Measurements from ENCODE around the gene NPAS4. TPM values are rescaled to one million over a fixed set of nuclear protein-coding genes. Genes with fewer than 3 reads are reported as not detected.

The NPAS4 gene
- total RNA-seq, 2 experiments from 2014 or later = 0.27 to 0.52 TPM

DNA sequence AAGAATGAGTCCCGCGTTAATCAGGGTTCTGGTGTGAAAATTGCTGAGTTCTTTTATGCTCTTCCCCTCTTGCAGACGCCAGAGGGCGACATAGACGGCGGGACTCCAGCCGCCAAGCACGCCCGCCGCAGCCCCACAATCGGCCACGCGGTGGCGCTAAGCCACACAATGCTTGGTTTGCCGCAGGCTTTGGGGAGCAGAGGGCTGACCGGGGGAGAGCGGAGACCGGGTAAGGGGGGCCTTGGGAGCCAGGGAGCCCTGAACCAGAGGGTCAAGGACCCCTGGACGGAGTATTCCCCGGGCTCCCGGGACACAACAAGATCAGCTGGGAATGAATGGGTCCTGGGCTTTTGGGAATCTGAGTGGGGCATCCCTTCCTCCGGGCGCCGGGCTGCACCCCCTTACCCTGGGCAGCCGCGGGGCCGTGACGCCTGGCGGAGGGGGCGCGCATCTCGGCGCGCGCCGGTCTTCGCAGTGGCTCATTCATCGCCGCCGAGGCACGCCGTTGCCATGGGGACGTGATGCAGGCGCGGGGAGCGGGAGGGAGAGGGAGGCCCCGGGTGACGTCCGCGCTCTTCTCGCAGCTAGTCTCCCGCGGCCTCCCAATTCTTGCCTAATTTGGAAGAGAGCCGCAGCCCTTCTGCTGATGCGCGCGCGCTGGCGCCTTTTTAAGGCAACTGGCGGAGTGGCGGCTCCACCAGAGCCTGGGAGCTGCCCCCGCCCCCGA, 12.2 kb upstream of the NPAS4 start:
- no peak overlapping the region for H3K27ac Mint-ChIP-seq
- ChIA-PET POLR2A (interaction anchor here (0.7 kb wide), 1 partner anchor 8 kb away, joined by 3 read pairs; no protein-coding TSS in a partner anchor), CTCF (interaction anchor here (0.7 to 4.2 kb wide), 25 partner anchors 8 to 506 kb away, joined by 3 to 28 read pairs (median 3); partner anchors contain the start of genes MRPL11, NPAS4, PELI3 and RBM4B)
- no peaks in the 10 kb centered on the region for H3K36me3 Mint-ChIP-seq (ENCODE audit: low read depth)
- H3K4me1 Mint-ChIP-seq = peaks cover 3% of the 10 kb centered on the region
- peaks cover 17% of the 10 kb centered on the region for H3K27me3 Mint-ChIP-seq
- no peaks in the 10 kb centered on the region for H3K9me3 Mint-ChIP-seq
- DNase-seq = peak; percentile 93
- H3K4me3 Mint-ChIP-seq = peak overlapping the region; percentile 63

DNA sequence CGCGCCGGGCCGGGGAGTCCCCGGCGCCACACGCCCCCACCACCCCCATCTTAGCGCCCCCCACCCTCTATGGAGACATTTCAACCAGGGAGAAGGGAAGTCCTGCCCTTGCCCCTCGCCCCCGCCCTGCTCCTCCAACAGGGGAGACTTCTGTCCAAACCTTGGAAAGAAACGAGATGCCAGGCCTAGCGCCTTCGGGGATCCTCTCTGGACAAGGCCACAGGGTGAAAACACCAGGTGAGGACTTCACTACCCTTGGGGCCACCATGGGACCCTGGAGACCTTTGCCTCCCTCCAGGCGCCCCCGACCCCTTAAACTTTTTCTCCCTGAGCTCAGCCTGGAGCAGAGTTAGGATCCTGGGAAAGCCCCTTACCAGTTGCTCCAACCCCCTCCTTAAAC, 11.6 kb upstream of the NPAS4 start:
- no peak overlapping the region for H3K4me3 Mint-ChIP-seq

DNA sequence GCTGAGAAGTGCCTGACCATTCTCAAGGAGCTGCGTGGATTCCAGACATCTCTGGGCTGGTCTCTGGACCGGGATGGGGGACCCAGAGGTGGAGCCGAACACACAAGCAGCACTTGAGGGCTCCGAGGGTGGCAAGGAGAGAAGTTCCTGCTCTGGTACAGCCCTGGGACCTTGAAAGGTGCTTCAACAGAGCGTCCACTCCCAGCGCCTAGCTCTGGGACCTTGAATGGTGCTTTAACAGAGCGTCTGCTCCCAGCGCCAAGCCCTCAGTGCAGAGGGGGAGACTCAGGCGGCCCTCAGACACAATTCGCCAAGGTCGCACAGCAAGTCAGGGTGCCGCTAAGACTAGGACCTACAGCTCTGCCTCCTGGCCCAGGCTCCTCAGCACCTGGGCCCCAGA, 10.6 kb upstream of the NPAS4 start:
- Mint-ChIP-seq H3K27me3 (peaks cover 18% of the 10 kb centered on the region), H3K4me1 (peaks cover 3% of the 10 kb centered on the region), H3K27ac (no peak overlapping the region), H3K9me3 (no peaks in the 10 kb centered on the region), H3K36me3 (ENCODE audit: low read depth) (no peaks in the 10 kb centered on the region), H3K4me3 (no peak overlapping the region)
- DNase-seq = no peak
- CTCF ChIA-PET = interaction anchor here (0.6 to 4.2 kb wide), 9 partner anchors 7 to 445 kb away, joined by 3 to 28 read pairs (median 10); partner anchors contain the start of genes MRPL11, NPAS4, RBM4B and TMEM151A
- POLR2A ChIA-PET = no interaction called here

More for the DNA sequence above, 11.6 kb upstream of the NPAS4 start:
- H3K4me1 Mint-ChIP-seq = peaks cover 3% of the 10 kb centered on the region
- H3K9me3 Mint-ChIP-seq = no peaks in the 10 kb centered on the region
- H3K27ac Mint-ChIP-seq = no peak overlapping the region
- DNase-seq = no peak
- no peaks in the 10 kb centered on the region for H3K36me3 Mint-ChIP-seq (ENCODE audit: low read depth)
- H3K27me3 Mint-ChIP-seq = peaks cover 18% of the 10 kb centered on the region
- ChIA-PET CTCF (interaction anchor here (0.7 to 4.2 kb wide), 25 partner anchors 8 to 506 kb away, joined by 3 to 28 read pairs (median 3); partner anchors contain the start of genes MRPL11, NPAS4, PELI3 and RBM4B), POLR2A (interaction anchor here (0.7 kb wide), 1 partner anchor 8 kb away, joined by 3 read pairs; no protein-coding TSS in a partner anchor)

GRCh38 chr11:66411323-66411722, 9.5 kb upstream of the NPAS4 start:
- DNase-seq = no peak
- Mint-ChIP-seq H3K27ac (no peak overlapping the region), H3K4me1 (peaks cover 3% of the 10 kb centered on the region), H3K4me3 (no peak overlapping the region), H3K36me3 (ENCODE audit: low read depth) (no peaks in the 10 kb centered on the region), H3K27me3 (peaks cover 14% of the 10 kb centered on the region), H3K9me3 (no peaks in the 10 kb centered on the region)
- POLR2A ChIA-PET = no interaction called here
- CTCF ChIA-PET = interaction anchor here (0.9 to 4.2 kb wide), 4 partner anchors 28 to 266 kb away, joined by 3 to 25 read pairs (median 3); partner anchors contain the start of genes MRPL11, RBM14 and RBM4B

DNA sequence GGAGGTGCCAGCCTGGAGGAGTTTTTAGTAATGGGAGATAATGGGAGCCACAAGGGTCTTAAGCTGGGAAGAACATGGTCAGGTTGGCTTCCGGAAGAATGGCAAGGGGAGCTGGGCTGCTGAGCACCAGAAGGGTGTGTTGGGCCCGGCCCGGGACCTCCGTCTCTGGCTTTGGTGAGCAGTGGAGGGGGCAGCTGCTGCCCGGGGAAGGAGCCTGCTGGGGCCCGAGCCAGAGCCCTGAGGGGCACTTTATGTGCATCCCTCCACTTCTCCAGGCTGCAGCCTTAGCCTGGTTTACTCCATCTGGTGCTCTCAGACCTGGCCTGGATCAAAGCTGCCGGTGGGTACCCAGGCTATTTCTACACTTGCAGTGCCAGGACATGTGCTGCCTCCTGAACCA, 8.7 kb upstream of the NPAS4 start:
- POLR2A ChIA-PET = no interaction called here
- CTCF ChIA-PET = interaction anchor here (0.9 to 1.6 kb wide), 4 partner anchors 9 to 204 kb away, joined by 3 to 4 read pairs (median 3); partner anchors contain the start of genes MRPL11, NPAS4 and RBM14
- no peak for DNase-seq
- Mint-ChIP-seq H3K9me3 (no peaks in the 10 kb centered on the region), H3K4me1 (peaks cover 6% of the 10 kb centered on the region), H3K36me3 (ENCODE audit: low read depth) (no peaks in the 10 kb centered on the region), H3K27me3 (peaks cover 20% of the 10 kb centered on the region), H3K27ac (no peak overlapping the region), H3K4me3 (no peak overlapping the region)

- POLR2A ChIA-PET = no interaction called here
- Mint-ChIP-seq H3K9me3 (no peaks in the 10 kb centered on the region), H3K36me3 (ENCODE audit: low read depth) (no peaks in the 10 kb centered on the region), H3K27me3 (peaks cover 31% of the 10 kb centered on the region), H3K4me3 (no peak overlapping the region), H3K4me1 (peaks cover 14% of the 10 kb centered on the region), H3K27ac (no peak overlapping the region)
- CTCF ChIA-PET = no interaction called here
- DNase-seq = no peak
These were observed 7.7 kb upstream of the NPAS4 start for GRCh38 chr11:66413167-66413566.

- H3K9me3 Mint-ChIP-seq = peaks cover 2% of the 10 kb centered on the region
- CTCF ChIA-PET = no interaction called here
- no peak overlapping the region for H3K4me3 Mint-ChIP-seq
- DNase-seq = no peak
- peaks cover 39% of the 10 kb centered on the region for H3K27me3 Mint-ChIP-seq
- no peak overlapping the region for H3K27ac Mint-ChIP-seq
- H3K4me1 Mint-ChIP-seq = peaks cover 17% of the 10 kb centered on the region
- POLR2A ChIA-PET = no interaction called here
- H3K36me3 Mint-ChIP-seq (ENCODE audit: low read depth) = no peaks in the 10 kb centered on the region
These were observed 6.5 kb upstream of the NPAS4 start for GRCh38 chr11:66414120-66414934.

- Mint-ChIP-seq H3K4me3 (no peak overlapping the region), H3K36me3 (ENCODE audit: low read depth) (no peaks in the 10 kb centered on the region), H3K4me1 (peaks cover 21% of the 10 kb centered on the region), H3K27me3 (peaks cover 44% of the 10 kb centered on the region), H3K27ac (no peak overlapping the region), H3K9me3 (peaks cover 4% of the 10 kb centered on the region)
- ChIA-PET CTCF (interaction anchor here (1.0 to 1.7 kb wide), 3 partner anchors 14 to 263 kb away, joined by 3 read pairs; no protein-coding TSS in a partner anchor), POLR2A (no interaction called here)
- no peak for DNase-seq
These were observed 5.4 kb upstream of the NPAS4 start for GRCh38 chr11:66415423-66415822.

GRCh38 chr11:66417000-66417399, 3.8 kb upstream of the NPAS4 start:
- Mint-ChIP-seq H3K9me3 (peaks cover 4% of the 10 kb centered on the region), H3K27me3 (peaks cover 45% of the 10 kb centered on the region), H3K4me1 (peaks cover 21% of the 10 kb centered on the region), H3K36me3 (ENCODE audit: low read depth) (no peaks in the 10 kb centered on the region), H3K27ac (no peak overlapping the region), H3K4me3 (no peak overlapping the region)
- ChIA-PET CTCF (interaction anchor here (0.6 to 2.5 kb wide), 9 partner anchors 8 to 261 kb away, joined by 3 to 23 read pairs (median 6); partner anchors contain the start of genes MRPL11 and RBM4B), POLR2A (interaction anchor here (0.6 kb wide), 1 partner anchor 8 kb away, joined by 3 read pairs; no protein-coding TSS in a partner anchor)
- DNase-seq = no peak

DNA sequence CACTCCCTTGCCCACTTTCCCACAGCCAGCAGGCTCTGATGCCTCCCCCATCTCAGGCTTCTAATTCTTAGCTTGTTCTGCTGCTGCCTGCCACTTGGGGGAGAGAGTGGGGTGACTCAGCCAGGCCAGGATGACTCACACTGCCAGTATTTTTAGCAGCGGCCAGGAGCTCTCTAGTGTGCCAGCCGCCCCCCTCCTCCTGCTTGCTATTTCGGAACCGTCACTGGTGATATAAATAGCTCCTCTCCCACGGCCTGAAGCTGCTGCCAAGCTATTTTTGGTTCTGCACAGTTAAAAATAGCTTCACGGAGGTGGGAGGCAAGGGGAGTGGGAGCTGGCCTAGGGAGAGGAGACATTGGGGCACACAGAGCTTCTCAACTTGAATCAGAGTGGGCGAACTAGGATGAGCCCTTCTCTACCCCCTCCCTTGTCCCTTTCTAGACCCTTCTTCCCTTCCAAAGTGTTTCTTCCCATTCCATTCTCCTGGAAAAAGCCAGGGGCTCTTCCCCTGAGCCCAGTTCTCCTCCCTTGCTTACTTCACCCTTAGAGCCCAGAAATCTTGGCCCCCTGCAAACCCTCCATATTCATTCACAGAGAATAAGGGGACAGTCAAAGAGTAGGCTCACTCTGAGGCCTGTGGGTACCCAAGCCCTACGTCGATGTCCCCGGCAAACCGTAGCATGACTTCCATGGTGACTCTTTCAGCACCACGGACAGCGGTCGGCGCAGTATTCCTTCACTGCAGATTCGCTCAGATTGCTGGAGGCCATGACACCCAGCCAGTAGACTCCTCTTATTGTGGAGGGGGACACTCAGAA, 2.5 kb upstream of the NPAS4 start:
- Mint-ChIP-seq H3K27ac (no peak overlapping the region), H3K36me3 (ENCODE audit: low read depth) (no peaks in the 10 kb centered on the region), H3K9me3 (peaks cover 4% of the 10 kb centered on the region), H3K4me1 (peaks cover 21% of the 10 kb centered on the region), H3K27me3 (peaks cover 45% of the 10 kb centered on the region), H3K4me3 (no peak overlapping the region)
- DNase-seq = peak; percentile 74
- POLR2A ChIA-PET = no interaction called here
- CTCF ChIA-PET = interaction anchor here (0.6 to 2.5 kb wide), 8 partner anchors 9 to 260 kb away, joined by 3 to 23 read pairs (median 5); partner anchors contain the start of genes MRPL11 and RBM4B

DNA sequence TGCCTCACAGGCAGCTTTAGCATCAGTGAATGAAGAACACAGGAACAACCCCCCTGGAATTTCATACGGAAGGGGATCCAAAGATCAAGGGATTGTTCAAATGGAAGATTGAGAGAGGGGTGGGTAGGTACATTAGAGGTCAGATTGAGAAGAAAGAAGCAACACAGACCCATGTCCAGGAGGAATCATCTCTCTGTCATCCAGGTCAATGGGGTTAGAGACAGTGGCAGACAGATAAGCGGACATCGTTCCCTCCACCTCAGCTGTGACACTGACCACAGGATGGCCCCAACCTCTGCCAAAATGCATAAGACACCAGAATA, 1.9 kb upstream of the NPAS4 start:
- Mint-ChIP-seq H3K27me3 (peaks cover 45% of the 10 kb centered on the region), H3K9me3 (peaks cover 4% of the 10 kb centered on the region)
- CTCF ChIA-PET = interaction anchor here (0.6 to 2.5 kb wide), 4 partner anchors 10 to 106 kb away, joined by 3 to 23 read pairs (median 4); no protein-coding TSS in a partner anchor

GRCh38 chr11:66419825-66420224, 1.0 kb upstream of the NPAS4 start:
- POLR2A ChIA-PET = interaction anchor here (0.6 kb wide), 1 partner anchor 121 kb away, joined by 3 read pairs; no protein-coding TSS in a partner anchor
- CTCF ChIA-PET = interaction anchor here (1.2 to 2.4 kb wide), 3 partner anchors 8 to 124 kb away, joined by 3 to 19 read pairs (median 4); no protein-coding TSS in a partner anchor
- no peak for DNase-seq
- Mint-ChIP-seq H3K4me1 (peaks cover 21% of the 10 kb centered on the region), H3K4me3 (no peak overlapping the region), H3K36me3 (ENCODE audit: low read depth) (no peaks in the 10 kb centered on the region), H3K27me3 (peaks cover 41% of the 10 kb centered on the region), H3K9me3 (peaks cover 4% of the 10 kb centered on the region), H3K27ac (no peak overlapping the region)

More for the DNA sequence above, 1.9 kb upstream of the NPAS4 start:
- POLR2A ChIA-PET = no interaction called here
- H3K4me3 Mint-ChIP-seq = no peak overlapping the region
- peaks cover 21% of the 10 kb centered on the region for H3K4me1 Mint-ChIP-seq
- DNase-seq = no peak
- H3K27ac Mint-ChIP-seq = no peak overlapping the region
- H3K36me3 Mint-ChIP-seq (ENCODE audit: low read depth) = no peaks in the 10 kb centered on the region
